GM20000 (cell line): ENCODE results near the gene ARIH2.

Experiments used
- DNase-seq: peaks from one replicate; pipeline ENCODE4 v3.0.0; 2012; ENCODE audit warnings: low spot score
- TF ChIP-seq, protein P1 (sequence below): IDR thresholded peaks from 2 replicates; pipeline ENCODE4 v1.5.1; 2012; ENCODE audit warnings: mild to moderate bottlenecking, control low read depth; ENCODE audit errors: extremely low read depth, missing control alignments

Gene ARIH2

DNA sequence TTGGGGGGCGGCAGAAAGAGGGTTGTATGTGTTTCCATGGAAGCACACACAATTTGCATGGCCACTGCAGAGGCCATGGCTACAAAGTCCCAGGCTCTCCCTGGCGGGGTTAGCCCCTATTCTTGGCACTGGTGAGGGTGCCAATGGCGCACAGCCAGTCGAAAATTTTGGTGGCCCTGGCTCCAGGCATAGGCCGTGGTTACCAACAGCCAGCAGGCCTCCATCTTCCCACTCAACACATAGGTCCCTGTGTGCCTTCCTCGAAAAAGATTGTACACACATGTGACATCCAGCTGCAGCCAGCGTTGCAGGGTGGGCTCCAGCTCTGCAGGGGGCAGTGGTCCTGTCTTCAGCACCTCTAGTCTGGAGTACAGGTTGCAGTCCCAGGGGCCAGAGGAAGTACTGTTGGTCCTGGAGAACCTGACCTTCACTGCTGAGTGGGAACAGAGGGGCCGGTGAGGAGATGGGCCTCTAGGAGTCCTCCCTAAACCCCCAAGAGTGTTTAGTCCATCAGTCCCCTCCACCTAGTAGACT is 78.5 kb downstream of the ARIH2 start:
- DNase-seq, result no peak
- TF ChIP-seq, protein P1, sequence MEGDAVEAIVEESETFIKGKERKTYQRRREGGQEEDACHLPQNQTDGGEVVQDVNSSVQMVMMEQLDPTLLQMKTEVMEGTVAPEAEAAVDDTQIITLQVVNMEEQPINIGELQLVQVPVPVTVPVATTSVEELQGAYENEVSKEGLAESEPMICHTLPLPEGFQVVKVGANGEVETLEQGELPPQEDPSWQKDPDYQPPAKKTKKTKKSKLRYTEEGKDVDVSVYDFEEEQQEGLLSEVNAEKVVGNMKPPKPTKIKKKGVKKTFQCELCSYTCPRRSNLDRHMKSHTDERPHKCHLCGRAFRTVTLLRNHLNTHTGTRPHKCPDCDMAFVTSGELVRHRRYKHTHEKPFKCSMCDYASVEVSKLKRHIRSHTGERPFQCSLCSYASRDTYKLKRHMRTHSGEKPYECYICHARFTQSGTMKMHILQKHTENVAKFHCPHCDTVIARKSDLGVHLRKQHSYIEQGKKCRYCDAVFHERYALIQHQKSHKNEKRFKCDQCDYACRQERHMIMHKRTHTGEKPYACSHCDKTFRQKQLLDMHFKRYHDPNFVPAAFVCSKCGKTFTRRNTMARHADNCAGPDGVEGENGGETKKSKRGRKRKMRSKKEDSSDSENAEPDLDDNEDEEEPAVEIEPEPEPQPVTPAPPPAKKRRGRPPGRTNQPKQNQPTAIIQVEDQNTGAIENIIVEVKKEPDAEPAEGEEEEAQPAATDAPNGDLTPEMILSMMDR, result no peak

DNA sequence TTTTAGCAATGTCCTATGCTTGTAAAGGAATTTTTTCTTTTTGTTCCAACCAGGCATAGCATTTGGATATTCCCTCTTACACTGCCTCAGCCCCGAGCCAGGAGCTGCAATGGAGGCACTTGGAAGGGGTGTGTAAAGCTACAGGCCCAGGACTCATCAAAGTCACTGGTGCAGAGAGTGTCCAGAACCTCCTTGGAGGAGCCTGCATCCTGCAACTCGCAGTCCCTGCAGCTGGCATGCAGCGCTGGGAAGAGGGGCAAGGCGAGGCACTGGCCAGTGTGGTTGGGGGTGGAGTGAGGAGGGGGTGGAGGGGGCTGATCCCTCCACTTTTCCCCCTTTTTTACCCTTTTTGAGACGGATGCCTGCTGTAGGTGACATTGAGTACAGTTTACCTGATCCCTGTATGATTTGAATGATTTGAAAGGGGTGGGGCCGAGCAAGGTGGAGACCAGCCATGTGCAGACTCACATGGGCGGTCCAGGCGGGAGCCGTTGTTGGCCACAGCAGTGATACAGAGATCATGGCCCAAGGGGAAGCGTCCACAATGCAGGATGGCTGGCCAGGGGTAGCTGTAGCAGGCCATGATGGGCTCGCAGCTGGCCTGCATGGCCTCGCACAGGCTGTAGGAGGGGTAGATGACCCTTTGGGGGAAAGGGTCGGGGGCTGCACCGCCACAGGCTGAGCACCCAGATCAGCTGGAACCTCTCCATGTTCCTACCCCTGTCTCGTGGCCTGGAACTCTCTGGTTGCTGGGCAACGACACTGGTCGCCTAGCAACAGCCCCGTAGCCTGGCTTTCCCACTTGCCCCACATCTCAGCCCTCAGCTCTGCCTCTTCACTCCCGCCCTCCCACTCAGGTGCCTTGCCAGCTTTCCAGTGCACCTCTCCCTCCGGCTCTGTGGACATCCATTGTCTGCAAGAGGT is 79.3 kb downstream of the ARIH2 start:
- DNase-seq, result no peak
- TF ChIP-seq, protein P1, result no peak

DNA sequence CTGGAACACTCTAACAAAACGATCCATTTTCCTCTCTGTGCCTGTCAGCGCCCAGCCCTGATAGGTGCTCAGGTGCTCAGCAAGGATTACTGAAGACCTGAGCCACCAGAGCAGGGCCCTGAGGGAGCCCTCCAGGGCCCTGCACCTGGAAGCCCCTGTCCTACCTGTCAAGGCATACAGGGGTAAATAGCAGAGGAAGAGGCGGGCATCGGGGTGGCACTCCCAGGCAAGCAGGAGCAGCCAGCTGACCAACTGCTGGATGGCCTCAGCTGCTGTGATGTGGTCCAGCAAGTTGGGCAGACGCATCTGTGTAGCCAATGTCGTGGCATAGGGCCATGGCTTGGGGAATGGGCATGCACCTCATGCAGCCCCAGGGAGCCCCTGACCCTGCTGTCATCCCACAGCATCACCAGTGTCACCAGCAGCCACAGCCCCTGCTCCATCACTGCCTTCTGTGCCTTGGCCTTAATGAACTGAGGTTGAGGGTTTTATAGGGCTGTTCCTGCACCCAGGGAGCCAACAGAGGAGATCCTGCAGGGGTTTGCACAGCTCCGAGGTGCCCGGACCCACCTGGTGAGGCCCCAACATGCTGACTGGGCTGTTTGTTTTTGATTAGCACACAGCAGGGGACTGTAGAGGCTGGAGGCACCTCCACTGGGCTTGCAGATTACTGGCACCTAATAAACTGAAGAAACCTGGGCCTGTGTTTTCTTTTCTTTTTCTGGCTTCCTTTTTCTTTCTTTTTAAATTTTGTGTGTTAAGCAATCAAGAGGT is 80.6 kb downstream of the ARIH2 start:
- DNase-seq, result no peak
- TF ChIP-seq, protein P1, result no peak

DNA sequence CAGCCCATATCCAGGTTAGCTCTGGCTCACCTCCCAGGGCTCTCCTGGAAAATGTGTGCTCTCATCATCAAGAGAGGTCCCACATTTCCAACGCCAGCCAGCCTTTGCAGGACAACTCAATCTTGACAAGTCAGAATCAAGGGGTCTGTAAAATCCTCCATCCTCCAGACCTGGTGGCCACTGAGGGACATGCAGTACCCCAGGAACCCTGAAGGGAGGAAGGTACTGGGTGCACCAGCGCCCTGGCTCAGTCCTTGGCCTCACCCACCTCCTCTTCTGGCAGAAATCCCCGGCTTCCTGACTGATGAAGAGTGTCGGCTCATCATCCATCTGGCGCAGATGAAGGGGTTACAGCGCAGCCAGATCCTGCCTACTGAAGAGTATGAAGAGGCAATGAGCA is 82.5 kb downstream of the ARIH2 start:
- TF ChIP-seq, protein P1, result no peak
- no peak for DNase-seq

DNA sequence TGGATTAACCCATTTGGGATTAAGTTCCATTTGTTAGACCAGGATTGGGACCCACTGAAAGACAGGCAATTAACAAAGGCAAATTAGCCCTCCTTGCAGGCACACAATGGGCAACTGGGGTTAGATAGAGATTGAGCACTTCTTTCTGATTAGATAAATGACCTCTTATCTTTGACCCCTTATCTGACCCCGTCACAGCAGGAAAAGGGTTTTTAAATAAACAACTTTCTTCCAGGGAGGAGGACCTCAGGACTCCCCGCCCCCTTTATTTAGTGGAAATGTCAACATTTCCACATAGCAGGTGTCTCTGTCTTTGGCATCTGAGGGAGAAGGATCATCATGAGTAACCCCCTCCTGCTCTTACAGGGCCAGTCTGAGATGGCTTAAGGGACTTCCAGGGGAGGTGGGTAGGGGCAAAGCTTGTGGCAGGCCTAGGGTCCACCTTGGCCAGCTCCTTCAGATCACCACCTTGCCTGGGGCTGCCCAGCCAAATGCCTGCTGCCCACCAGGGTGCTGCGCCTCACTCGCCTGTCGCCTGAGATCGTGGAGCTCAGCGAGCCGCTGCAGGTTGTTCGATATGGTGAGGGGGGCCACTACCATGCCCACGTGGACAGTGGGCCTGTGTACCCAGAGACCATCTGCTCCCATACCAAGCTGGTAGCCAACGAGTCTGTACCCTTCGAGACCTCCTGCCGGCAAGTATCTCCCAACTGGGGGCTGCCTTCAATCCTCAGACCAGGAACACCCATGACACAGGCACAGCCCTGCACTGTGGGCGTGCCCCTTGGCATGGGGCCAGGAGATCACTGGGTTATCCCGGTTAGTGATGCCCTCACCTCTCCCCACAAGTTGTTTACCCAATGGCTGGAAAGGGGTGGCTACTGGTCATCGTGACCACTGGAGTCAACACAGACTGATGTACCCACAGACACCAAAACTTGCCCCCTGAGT is 86.0 kb downstream of the ARIH2 start:
- TF ChIP-seq, protein P1, result no peak
- no peak for DNase-seq

DNA sequence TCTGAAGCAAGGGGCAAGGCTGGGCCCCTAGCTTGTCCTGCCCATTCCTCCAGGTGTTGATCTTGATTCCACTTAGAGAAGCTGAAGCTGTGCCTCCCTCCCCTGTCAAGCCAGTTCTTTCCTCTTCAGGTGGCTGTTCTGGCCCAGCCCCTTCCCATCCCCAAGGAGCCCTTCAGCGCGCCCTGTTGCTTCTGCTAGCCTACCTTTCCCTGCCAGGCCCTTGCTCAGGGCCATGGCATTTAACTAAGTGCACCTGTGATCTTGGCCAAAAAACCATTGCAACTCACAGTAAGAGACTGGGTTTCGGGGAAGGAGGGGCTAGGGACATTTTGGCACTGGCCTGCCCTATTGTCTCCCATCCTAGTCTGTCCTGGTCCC is 86.7 kb downstream of the ARIH2 start:
- no peak for DNase-seq
- TF ChIP-seq, protein P1, result no peak
